Natural killer cell treated with Interleukin-12 subunit alpha and Interleukin-12 subunit beta and Interleukin-15 and Interleukin-18, amount 100 ng/mL, for 72 hours (primary cell): ENCODE results near the gene SATB2. TPM values are rescaled to one million over a fixed set of nuclear protein-coding genes. Genes with fewer than 3 reads are reported as not detected.

Experiments
- ATAC-seq, 2 donors: fragments of 150-1000 bp; cut with Tn5 transposase in 1 of 2; sonication (Bioruptor Pico), chemical (Tn5 transposase) in 1 of 2; 2 replicates each; pipeline ENCODE4 v1.10.0; 2021
- DNase-seq: peaks from one replicate; pipeline ENCODE4 v3.0.0; 2022; ENCODE audit warnings: low spot score
- H3K27ac Mint-ChIP-seq, 2 donors: 1 replicate in 1 of 2; 2 replicates in 1 of 2; pipeline ENCODE4 v1.8.0; 2022; ENCODE audit warnings: mixed read lengths in 2 of 2, mild to moderate bottlenecking in 1 of 2, moderate library complexity in 1 of 2
- H3K27me3 Mint-ChIP-seq, 2 donors: 1 replicate in 1 of 2; 2 replicates in 1 of 2; pipeline ENCODE4 v1.8.0; 2022; ENCODE audit warnings: mixed read lengths in 2 of 2
- H3K36me3 Mint-ChIP-seq: one replicate; pipeline ENCODE4 v1.8.0; 2022; ENCODE audit warnings: mixed read lengths
- H3K4me1 Mint-ChIP-seq, 2 donors: 1 replicate in 1 of 2; 2 replicates in 1 of 2; pipeline ENCODE4 v1.8.0; 2022; ENCODE audit warnings: low read depth in 2 of 2, mixed read lengths in 2 of 2, mild to moderate bottlenecking in 1 of 2
- H3K4me3 Mint-ChIP-seq: one replicate; pipeline ENCODE4 v1.8.0; 2022; ENCODE audit warnings: mixed read lengths
- H3K9me3 Mint-ChIP-seq: 2 replicates; pipeline ENCODE4 v1.8.0; 2022; ENCODE audit warnings: mixed read lengths
- total RNA-seq, 2 donors: library from RNA; stranded (reverse); gene quantifications; one replicate each; pipeline ENCODE4 v1.2.3, GENCODE V29; 2022

Gene SATB2
- 1 to 10 TPM in 1 of 2 donors, under 1 TPM in 1; 0.71 to 1.5 TPM for total RNA-seq

DNA sequence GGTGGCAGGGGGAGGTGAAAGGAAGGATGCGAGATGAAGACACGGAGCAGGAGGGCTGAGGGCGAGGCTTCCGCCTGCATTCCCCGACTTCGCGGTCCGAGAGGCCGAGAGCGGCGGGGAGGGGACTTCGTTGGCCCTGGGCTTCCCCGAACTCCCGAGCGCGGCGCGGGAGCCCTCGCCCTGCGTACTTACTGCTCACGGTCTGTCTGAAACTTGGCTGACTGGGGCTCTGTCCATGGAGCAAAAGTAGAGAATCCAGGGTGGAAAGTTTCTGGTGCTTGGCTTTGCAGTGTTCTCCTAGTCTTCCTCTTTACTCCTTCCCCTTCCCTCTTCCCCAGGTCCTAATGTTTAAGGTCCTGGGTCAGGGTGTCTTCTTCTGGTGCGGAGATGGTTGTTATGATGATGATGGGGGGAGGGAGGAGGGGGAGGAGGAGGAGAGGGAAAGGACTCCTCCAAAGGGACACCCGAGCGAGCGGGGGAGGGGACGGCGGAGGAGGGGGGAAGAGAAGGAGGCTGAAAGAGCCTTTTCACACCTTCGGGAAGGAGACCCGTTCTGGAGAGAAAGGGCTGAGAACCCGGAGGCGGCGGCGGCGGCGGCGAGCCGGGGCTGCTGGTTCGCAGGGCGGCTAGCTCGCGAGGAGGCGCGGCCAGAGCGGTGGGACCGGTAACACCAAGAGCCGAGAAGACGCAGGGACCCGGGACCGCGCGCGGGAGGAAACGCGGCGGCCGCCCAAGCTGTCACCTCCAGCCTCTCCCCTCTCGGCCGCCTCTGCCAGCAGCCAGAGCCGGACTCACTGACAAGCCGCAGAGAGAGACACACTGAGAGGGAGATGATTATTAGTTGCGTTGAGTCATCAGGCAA, at the start of gene SATB2:
Gene SATB2, minus strand, starts transcription at position 793 of the 862 bp plus-strand sequence. CDS start 1,902 bp downstream, outside the sequence.
- DNase-seq (no peak), ATAC-seq (peak; percentile 67)
- Mint-ChIP-seq H3K36me3 (no peaks in the 10 kb centered on the region), H3K27me3 (peaks cover 32 to 34% of the 10 kb centered on the region in 2 donors), H3K9me3 (no peaks in the 10 kb centered on the region), H3K4me3 (peak within 1 kb of the TSS; percentile 72), H3K27ac (no peak within 1 kb of the TSS), H3K4me1 (peaks cover 16 to 22% of the 10 kb centered on the region in 2 donors)

DNA sequence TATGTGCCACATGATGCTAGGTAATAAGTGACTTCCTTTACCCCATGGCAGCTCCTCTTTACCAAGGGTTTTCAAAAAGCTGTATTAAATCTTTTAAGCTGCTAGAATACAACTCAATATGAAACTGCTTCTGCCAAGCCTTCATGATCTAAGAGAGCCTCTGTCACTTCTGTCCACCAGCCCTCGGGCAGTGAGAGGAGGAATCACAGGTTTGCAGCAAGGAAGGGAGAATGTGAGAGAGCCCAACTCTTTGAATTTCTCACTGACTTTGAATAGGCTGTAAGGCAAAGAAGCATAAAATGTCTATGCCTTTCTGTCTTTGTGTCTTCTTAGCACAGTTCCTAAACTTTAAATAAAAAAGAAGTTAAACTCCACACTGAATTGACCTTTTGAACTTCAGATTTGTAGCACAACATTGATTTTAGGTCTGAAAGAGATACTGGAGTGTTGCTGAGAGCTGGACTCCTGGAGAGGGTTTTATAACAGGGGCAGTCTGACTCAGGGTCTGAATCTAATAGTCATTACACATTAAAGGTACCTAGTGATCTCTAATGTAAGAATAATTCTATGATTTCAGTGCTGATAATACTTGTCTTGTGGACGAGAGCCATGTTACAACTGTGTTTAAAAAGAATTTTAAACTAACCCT, 48.1 kb upstream of the SATB2 start:
- ATAC-seq: no peak
- no peak overlapping the region for H3K27ac Mint-ChIP-seq
- no peaks in the 10 kb centered on the region for H3K4me1 Mint-ChIP-seq
- no peak for DNase-seq
- no peak overlapping the region for H3K4me3 Mint-ChIP-seq
- no peaks in the 10 kb centered on the region for H3K36me3 Mint-ChIP-seq
- H3K9me3 Mint-ChIP-seq: no peaks in the 10 kb centered on the region
- peaks cover 0 to 7% of the 10 kb centered on the region in 2 donors for H3K27me3 Mint-ChIP-seq

DNA sequence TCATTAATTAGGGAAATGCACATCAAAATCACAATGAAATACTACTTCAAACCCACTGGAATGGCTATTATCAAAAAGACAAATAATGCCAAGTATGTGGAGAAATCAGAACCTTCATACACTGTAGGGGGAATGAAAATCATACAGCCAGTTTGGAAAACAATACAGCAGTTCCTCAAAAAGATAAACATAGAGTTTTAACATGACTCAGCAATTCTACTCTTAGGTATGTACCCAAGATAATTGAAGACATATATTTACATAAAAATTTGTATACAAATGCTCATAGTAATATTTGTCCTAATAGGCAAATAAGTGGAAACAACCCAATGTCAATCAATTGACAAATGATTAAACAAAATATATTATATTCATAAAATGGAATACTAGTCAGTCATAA, 45.4 kb upstream of the SATB2 start:
- H3K9me3 Mint-ChIP-seq: no peaks in the 10 kb centered on the region
- no peaks in the 10 kb centered on the region for H3K36me3 Mint-ChIP-seq
- DNase-seq (no peak), ATAC-seq (no peak)
- H3K4me3 Mint-ChIP-seq: no peak overlapping the region
- H3K27ac Mint-ChIP-seq: no peak overlapping the region
- H3K27me3 Mint-ChIP-seq: peaks cover 0 to 13% of the 10 kb centered on the region in 2 donors
- no peaks in the 10 kb centered on the region for H3K4me1 Mint-ChIP-seq

DNA sequence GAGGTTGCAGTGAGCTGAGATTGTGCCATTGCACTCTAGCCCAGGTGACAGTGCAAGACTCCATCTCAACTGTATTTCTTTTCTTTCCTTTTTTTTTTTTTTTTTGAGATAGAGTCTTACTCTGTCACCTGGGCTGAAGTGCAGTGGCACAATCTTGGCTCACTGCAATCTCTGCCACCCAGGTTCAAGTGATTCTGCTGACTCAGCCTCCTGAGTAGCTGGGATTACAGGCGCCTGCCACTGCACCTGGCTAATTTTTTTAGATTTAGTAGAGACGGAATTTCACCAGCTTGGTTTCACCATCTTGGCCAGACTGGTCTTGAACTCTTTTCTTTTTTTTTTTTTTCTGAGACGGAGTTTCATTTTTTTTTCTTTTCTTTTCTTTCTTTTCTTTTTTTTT, 41.3 kb upstream of the SATB2 start:
- ATAC-seq: no peak
- Mint-ChIP-seq H3K4me3 (no peak overlapping the region), H3K9me3 (no peaks in the 10 kb centered on the region), H3K36me3 (no peaks in the 10 kb centered on the region), H3K27me3 (peaks cover 5 to 22% of the 10 kb centered on the region in 2 donors), H3K27ac (no peak overlapping the region), H3K4me1 (no peaks in the 10 kb centered on the region)
- DNase-seq: no peak

DNA sequence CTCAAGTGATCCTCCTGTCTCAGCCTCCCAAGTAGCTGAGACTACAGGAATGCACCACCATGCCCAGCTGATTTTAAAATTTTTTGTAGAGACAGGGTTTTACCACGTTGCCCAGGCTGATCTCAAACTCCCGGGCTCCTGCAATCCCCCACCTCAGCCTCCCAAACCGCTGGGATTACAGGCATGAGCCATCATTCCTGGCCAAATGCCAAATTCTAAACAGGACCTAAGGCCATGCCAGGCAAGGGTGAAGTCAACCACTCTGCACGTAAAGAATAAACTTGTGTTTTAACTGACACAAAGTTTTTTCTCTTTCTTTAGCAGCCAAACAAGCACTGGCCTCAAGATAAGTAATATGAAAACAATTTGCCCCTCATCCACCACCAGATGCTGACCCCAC, 37.4 kb upstream of the SATB2 start:
- no peaks in the 10 kb centered on the region for H3K9me3 Mint-ChIP-seq
- no peak overlapping the region for H3K4me3 Mint-ChIP-seq
- H3K36me3 Mint-ChIP-seq: no peaks in the 10 kb centered on the region
- ATAC-seq (no peak), DNase-seq (no peak)
- peaks cover 9 to 26% of the 10 kb centered on the region in 2 donors for H3K27me3 Mint-ChIP-seq
- no peak overlapping the region for H3K27ac Mint-ChIP-seq
- H3K4me1 Mint-ChIP-seq: no peaks in the 10 kb centered on the region

DNA sequence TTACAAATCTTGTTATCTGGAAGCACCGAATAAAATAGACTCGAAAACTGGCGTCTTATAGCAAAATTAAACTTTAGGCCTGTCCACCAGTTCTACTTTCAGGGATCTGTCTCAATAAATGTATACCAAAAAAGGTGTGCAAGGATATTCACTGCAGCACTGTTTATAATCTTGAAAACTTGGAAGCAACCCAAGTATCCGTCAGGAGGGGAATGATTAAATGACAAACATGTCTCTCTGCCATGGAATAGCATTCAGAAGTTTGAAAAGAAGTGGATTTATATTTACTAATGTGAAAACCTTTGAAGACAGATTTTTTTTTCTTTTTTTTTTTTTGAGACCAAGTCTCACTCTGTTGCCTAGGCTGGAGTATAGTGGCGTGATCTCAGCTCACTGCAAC, 32.3 kb upstream of the SATB2 start:
- Mint-ChIP-seq H3K4me3 (no peak overlapping the region), H3K4me1 (no peaks in the 10 kb centered on the region), H3K9me3 (no peaks in the 10 kb centered on the region), H3K27me3 (peaks cover 12 to 20% of the 10 kb centered on the region in 2 donors), H3K27ac (no peak overlapping the region), H3K36me3 (no peaks in the 10 kb centered on the region)
- no peak for ATAC-seq
- DNase-seq: no peak

DNA sequence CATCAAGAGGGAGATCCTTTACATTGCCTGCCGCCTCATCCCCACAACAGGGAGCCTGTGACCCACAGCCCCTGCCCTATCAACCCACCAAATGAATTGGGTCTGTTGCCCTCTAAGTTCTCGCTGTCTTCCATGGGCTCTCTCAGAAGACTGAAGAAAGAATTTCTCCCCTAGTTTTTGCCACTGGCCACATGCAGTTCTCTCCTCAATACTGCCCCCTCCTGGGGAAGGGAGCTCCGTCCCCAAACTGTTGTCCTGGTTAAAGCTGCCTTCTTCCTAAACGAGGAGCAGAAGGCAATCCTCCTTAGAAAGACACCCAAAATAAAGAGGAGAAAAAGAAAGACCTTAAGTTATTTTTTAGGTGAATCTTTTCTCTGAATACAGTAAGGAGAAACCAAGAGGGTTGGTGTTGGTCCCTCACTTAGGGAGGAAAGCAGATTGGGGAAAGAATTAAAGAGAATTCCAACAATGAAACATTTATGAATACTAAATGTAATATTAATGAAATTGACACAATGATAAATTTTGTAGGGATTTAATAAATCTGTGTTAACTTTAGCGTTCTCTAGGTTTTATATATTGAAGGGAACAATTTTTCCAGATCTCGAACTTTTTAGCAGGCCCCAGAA, 31.1 kb upstream of the SATB2 start:
- Mint-ChIP-seq H3K4me1 (no peaks in the 10 kb centered on the region), H3K27ac (no peak overlapping the region), H3K36me3 (no peaks in the 10 kb centered on the region), H3K27me3 (peaks cover 15 to 25% of the 10 kb centered on the region in 2 donors), H3K4me3 (no peak overlapping the region), H3K9me3 (no peaks in the 10 kb centered on the region)
- no peak for DNase-seq
- ATAC-seq: peak in 1 of 2 donors; percentile 40

DNA sequence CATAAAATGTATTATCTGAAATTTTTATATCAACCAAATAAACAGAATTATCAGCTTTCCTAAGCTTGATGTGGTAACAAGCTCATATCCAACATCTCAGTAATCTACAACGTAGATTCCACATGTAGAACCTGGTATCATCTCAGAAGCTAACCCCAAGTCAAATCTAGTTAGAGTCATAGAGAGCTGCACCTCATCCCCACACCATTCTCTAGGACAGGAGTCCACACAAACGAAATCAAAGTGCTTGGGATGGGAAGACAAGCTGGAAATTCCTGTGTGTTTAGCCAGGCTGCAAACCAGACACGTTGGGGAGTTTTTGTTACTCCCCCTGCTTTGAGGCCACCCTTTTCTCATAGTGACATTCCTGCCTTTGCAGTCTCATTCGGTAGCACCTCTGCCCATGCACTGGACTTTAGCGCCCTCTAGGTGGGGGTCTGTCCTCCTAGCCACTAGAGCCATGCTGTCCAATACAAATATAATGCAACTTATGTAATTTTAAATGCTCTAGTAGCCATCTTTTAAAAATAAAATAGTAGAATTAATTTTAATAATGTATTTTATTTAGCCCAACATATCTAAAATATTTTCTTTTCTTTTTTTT, 28.1 kb upstream of the SATB2 start:
- no peak overlapping the region for H3K4me3 Mint-ChIP-seq
- no peaks in the 10 kb centered on the region for H3K36me3 Mint-ChIP-seq
- no peak overlapping the region for H3K27ac Mint-ChIP-seq
- no peak for DNase-seq
- no peaks in the 10 kb centered on the region for H3K9me3 Mint-ChIP-seq
- H3K27me3 Mint-ChIP-seq: peaks cover 17 to 22% of the 10 kb centered on the region in 2 donors
- no peaks in the 10 kb centered on the region for H3K4me1 Mint-ChIP-seq
- ATAC-seq: no peak

DNA sequence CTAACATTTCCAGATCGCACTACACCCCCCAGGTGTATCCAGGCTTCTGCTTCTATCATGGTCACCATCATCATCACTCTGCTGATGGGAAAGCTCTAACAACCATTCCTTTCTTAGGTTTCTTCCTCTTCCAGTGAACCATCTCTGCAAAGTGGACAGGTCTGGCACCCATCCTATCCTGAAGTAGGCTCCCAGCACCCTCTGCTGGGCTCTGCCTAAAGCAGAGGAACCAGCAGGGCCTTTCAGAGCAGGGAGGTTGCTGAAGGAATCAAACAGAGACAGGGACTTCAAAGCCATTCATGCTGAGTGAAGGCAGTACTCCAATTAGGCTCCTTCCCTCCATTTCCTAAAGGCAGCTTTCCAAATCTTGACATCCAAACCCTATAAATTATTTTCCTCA, 27.2 kb upstream of the SATB2 start:
- H3K27ac Mint-ChIP-seq: no peak overlapping the region
- no peaks in the 10 kb centered on the region for H3K36me3 Mint-ChIP-seq
- peaks cover 17 to 27% of the 10 kb centered on the region in 2 donors for H3K27me3 Mint-ChIP-seq
- H3K9me3 Mint-ChIP-seq: no peaks in the 10 kb centered on the region
- DNase-seq (no peak), ATAC-seq (no peak)
- no peak overlapping the region for H3K4me3 Mint-ChIP-seq
- no peaks in the 10 kb centered on the region for H3K4me1 Mint-ChIP-seq

DNA sequence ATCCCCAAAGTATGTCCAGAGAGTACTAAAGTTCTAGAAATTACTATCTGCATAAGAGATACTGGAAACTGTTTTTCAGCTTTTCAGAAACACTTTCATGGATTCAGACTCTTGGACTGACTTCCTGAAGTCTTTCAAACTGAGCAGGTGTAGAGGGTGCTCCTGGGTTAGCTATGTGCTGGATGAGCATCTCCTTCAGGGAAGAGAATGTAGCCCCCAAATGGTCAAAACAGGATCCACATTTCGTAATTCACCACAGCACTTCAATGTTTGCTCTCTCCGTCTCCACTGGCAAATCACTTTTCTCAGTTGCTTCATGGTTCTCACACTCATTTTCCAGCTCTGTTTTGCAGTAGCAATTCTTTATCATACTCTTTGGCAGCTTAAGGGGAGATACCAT, 23.2 kb upstream of the SATB2 start:
- ATAC-seq (no peak), DNase-seq (no peak)
- Mint-ChIP-seq H3K27ac (no peak overlapping the region), H3K4me1 (no peaks in the 10 kb centered on the region), H3K9me3 (no peaks in the 10 kb centered on the region), H3K36me3 (no peaks in the 10 kb centered on the region), H3K4me3 (no peak overlapping the region), H3K27me3 (peaks cover 25 to 45% of the 10 kb centered on the region in 2 donors)

DNA sequence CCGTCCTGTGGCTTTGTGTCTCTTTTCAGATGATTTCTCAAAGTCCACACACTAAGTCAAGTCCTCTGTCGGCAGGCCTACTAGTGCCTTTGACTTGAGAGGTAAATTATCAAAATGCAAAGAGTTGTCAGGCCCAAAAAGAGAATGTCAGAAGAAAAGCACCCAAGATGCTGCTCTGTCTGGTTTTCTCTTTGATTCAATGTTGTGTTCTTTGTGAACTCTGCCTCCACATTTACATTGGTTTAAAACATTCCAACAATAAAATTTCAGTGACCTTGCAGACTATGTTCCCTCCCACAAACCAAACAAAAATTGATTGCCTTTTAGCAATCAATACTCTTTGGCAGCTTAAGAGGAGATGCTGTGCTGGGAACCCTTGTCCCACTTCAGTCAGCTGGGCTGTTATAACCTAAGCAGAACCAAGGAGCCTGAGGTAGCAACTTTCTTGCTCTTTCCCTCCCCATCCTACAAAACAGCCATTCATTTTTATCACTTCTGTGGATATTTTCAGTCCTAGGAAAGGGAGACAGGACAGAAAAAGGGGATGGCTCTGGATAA, 19.6 kb upstream of the SATB2 start:
- Mint-ChIP-seq H3K9me3 (no peaks in the 10 kb centered on the region), H3K27ac (no peak overlapping the region), H3K27me3 (peaks cover 33 to 67% of the 10 kb centered on the region in 2 donors), H3K36me3 (peaks cover 4% of the 10 kb centered on the region), H3K4me1 (no peaks in the 10 kb centered on the region), H3K4me3 (no peak overlapping the region)
- no peak for DNase-seq
- ATAC-seq: no peak

DNA sequence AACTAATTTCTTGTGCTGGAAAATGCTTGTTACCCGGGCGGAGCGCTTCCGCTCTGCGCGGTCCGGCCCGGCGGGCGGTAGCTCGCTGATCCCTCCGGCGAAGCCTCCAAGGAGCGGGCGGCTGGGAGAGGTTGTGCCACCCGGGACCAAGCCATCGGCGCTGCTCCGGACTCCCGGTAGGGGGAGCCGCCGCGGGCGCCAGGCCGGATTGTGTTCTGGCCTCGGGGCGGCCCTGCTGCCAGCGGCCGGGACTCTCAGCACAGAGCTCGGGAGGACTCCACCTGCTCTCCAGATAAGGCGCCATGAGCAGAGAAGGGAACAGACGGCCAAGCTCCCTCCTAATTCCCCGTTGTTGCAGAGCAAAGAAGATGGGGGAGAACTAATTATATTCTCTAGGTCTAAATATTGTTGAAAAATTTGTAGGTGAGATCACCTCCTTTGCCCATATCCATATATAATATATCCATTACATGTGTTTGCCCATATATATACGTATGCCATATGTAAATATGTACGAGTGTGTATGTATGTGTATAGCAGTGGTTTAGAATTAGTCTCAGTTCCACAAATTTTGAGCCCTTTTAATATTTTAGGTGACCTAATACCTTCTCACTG, 13.8 kb upstream of the SATB2 start:
- H3K4me1 Mint-ChIP-seq: peaks cover 2 to 11% of the 10 kb centered on the region in 2 donors
- ATAC-seq (peak; percentile 61 to 72), DNase-seq (no peak)
- H3K9me3 Mint-ChIP-seq: no peaks in the 10 kb centered on the region
- peaks cover 4% of the 10 kb centered on the region for H3K36me3 Mint-ChIP-seq
- peaks cover 51 to 77% of the 10 kb centered on the region in 2 donors for H3K27me3 Mint-ChIP-seq
- H3K4me3 Mint-ChIP-seq: no peak overlapping the region
- no peak overlapping the region for H3K27ac Mint-ChIP-seq
